Parathyroid adenoma (tissue), 2 donors: ENCODE data around the gene CD274.
"Not testable (repeated sequence)": the region's sequence is repeated elsewhere in the genome, so short reads cannot be mapped to it uniquely, and the experiment has no call there.

Experiments
- H2AFZ ChIP-seq: fragments of 300-600 bp; sonication (generic); one replicate; pipeline ENCODE4 v1.7.0; 2017; ENCODE audit warnings: antibody characterized with exemption, mild to moderate bottlenecking
- H3K27ac ChIP-seq: fragments of 300-600 bp; sonication (generic); one replicate; pipeline ENCODE4 v1.7.0; 2017
- H3K27me3 ChIP-seq: fragments of 300-600 bp; sonication (generic); one replicate; pipeline ENCODE4 v1.7.0; 2017; ENCODE audit warnings: low read length; ENCODE audit not compliant: control insufficient read depth, insufficient read depth
- H3K36me3 ChIP-seq: fragments of 300-600 bp; sonication (generic); one replicate; pipeline ENCODE4 v1.7.0; 2017; ENCODE audit warnings: low read length; ENCODE audit not compliant: control insufficient read depth, insufficient read depth
- H3K4me1 ChIP-seq: fragments of 300-600 bp; sonication (generic); one replicate; pipeline ENCODE4 v1.7.0; 2017; ENCODE audit warnings: control low read depth
- H3K4me2 ChIP-seq: fragments of 300-600 bp; sonication (generic); one replicate; pipeline ENCODE4 v1.7.0; 2017; ENCODE audit warnings: low read length
- H3K4me3 ChIP-seq: fragments of 300-600 bp; sonication (generic); one replicate; pipeline ENCODE4 v1.7.0; 2017; ENCODE audit warnings: low read depth, low read length
- H3K79me2 ChIP-seq: fragments of 300-600 bp; sonication (generic); one replicate; pipeline ENCODE4 v1.7.0; 2017; ENCODE audit warnings: control low read depth
- H3K9ac ChIP-seq: fragments of 300-600 bp; sonication (generic); one replicate; pipeline ENCODE4 v1.7.0; 2017; ENCODE audit warnings: mild to moderate bottlenecking
- H3K9me3 ChIP-seq: fragments of 300-600 bp; sonication (generic); one replicate; pipeline ENCODE4 v1.7.0; 2017; ENCODE audit warnings: low read length; ENCODE audit not compliant: control insufficient read depth
- TF ChIP-seq, protein P1 (sequence below): fragments of 300-600 bp; sonication (generic); IDR thresholded peaks from one replicate; pipeline ENCODE4 v1.7.0; 2017; ENCODE audit warnings: antibody characterized with exemption, mild to moderate bottlenecking
- donor health status: primary hyperparathyroidism.

CD274 gene

GRCh38 chr9:5440426-5440825 lies 9.9 kb upstream of the CD274 start:
- Histone ChIP-seq H3K79me2 (no peaks in the 10 kb centered on the region), H3K36me3 (no peaks in the 10 kb centered on the region), H3K4me3 (no peak overlapping the region), H3K27ac (no peak overlapping the region), H3K4me1 (peaks cover 3% of the 10 kb centered on the region), H2AFZ (no peak overlapping the region), H3K9me3 (no peaks in the 10 kb centered on the region), H3K9ac (no peak overlapping the region), H3K4me2 (no peak overlapping the region), H3K27me3 (no peaks in the 10 kb centered on the region)
- TF ChIP-seq, protein P1, sequence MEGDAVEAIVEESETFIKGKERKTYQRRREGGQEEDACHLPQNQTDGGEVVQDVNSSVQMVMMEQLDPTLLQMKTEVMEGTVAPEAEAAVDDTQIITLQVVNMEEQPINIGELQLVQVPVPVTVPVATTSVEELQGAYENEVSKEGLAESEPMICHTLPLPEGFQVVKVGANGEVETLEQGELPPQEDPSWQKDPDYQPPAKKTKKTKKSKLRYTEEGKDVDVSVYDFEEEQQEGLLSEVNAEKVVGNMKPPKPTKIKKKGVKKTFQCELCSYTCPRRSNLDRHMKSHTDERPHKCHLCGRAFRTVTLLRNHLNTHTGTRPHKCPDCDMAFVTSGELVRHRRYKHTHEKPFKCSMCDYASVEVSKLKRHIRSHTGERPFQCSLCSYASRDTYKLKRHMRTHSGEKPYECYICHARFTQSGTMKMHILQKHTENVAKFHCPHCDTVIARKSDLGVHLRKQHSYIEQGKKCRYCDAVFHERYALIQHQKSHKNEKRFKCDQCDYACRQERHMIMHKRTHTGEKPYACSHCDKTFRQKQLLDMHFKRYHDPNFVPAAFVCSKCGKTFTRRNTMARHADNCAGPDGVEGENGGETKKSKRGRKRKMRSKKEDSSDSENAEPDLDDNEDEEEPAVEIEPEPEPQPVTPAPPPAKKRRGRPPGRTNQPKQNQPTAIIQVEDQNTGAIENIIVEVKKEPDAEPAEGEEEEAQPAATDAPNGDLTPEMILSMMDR = no peak

GRCh38 chr9:5441043-5441442 lies 9.3 kb upstream of the CD274 start:
- H3K27ac ChIP-seq = no peak overlapping the region
- H3K27me3 ChIP-seq = no peaks in the 10 kb centered on the region
- no peak overlapping the region for H3K4me2 ChIP-seq
- no peak overlapping the region for H3K9ac ChIP-seq
- no peaks in the 10 kb centered on the region for H3K9me3 ChIP-seq
- no peak overlapping the region for H3K4me3 ChIP-seq
- H2AFZ ChIP-seq = no peak overlapping the region
- H3K4me1 ChIP-seq = peaks cover 3% of the 10 kb centered on the region
- H3K36me3 ChIP-seq = no peaks in the 10 kb centered on the region
- H3K79me2 ChIP-seq = no peaks in the 10 kb centered on the region
- TF ChIP-seq, protein P1 = no peak

DNA sequence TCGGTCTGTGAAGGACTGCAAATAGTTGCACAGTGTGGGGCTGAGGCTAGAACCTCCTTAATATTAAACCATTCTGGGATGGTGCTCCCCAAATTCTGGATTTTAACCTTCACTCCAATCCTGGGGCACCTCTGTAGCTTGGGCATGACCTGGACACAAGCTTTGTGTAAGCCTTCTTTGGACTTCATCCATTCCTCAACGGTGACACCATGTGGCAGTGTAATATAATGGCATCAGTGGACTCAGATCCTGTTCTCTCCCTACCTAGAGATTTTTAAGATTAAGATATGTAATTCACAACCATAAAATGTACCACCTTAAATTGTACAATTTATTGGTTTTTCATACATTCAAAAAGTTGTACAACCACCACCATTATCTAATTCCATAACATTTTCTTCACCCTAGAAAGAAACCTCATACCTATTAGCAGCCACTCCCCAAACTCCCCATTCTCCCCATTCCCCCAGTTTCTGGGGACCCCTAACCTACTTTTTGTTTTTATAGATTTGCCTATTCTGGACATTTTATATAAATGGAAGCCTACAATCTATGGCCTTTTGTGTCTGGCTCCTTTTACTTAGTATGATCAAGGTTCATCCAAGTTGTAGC lies 7.8 kb upstream of the CD274 start:
- no peaks in the 10 kb centered on the region for H3K79me2 ChIP-seq
- no peaks in the 10 kb centered on the region for H3K9me3 ChIP-seq
- TF ChIP-seq, protein P1 = peak; percentile 41
- no peaks in the 10 kb centered on the region for H3K27me3 ChIP-seq
- no peak overlapping the region for H2AFZ ChIP-seq
- no peak overlapping the region for H3K9ac ChIP-seq
- peaks cover 3% of the 10 kb centered on the region for H3K4me1 ChIP-seq
- H3K4me2 ChIP-seq = no peak overlapping the region
- H3K27ac ChIP-seq = no peak overlapping the region
- no peaks in the 10 kb centered on the region for H3K36me3 ChIP-seq
- H3K4me3 ChIP-seq = no peak overlapping the region

- no peaks in the 10 kb centered on the region for H3K79me2 ChIP-seq
- H3K9me3 ChIP-seq = no peaks in the 10 kb centered on the region
- H3K36me3 ChIP-seq = no peaks in the 10 kb centered on the region
Measured at GRCh38 chr9:5443850-5444249, 6.5 kb upstream of the CD274 start.

DNA sequence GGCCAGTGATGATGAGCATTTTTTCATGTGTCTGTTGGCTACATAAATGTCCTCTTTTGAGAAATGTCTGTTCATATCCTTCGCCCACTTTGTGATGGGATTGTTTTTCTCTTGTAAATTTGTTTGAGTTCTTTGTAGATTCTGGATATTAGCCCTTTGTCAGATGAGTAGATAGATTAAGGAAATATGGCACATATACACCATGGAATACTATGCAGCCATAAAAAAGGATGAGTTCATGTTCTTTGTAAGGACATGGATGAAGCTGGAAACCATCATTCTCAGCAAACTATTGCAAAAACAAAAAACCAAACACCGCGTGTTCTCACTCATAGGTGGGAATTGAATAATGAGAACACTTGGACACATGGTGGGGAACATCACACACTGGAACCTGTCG lies 5.2 kb upstream of the CD274 start:
- H3K4me2 ChIP-seq, H3K27ac ChIP-seq, H3K27me3 ChIP-seq, H3K79me2 ChIP-seq, H3K36me3 ChIP-seq, H3K9ac ChIP-seq, H3K4me3 ChIP-seq, H3K9me3 ChIP-seq, H2AFZ ChIP-seq, H3K4me1 ChIP-seq: not testable (repeated sequence)

More at GRCh38 chr9:5443850-5444249, 6.5 kb upstream of the CD274 start:
- Histone ChIP-seq H3K9ac (no peak overlapping the region), H3K27ac (no peak overlapping the region), H3K4me2 (no peak overlapping the region), H3K4me3 (no peak overlapping the region), H3K27me3 (no peaks in the 10 kb centered on the region), H3K4me1 (no peaks in the 10 kb centered on the region), H2AFZ (no peak overlapping the region)
- TF ChIP-seq, protein P1 = no peak
